GM19099 (cell line): ENCODE data around the gene LIPM.

Source experiments
- POLR2A ChIP-seq: IDR thresholded peaks from 3 replicates; pipeline ENCODE4 v1.6.1; 2011; ENCODE audit warnings: low read depth; ENCODE audit not compliant: insufficient read length; ENCODE audit errors: extremely low read depth

LIPM gene

GRCh38 chr10:88802523-88803285 is at the start of gene LIPM:
Gene LIPM (plus strand): TSS chr10:88802730. CDS start chr10:88802897, 167 bp downstream.
- no peak for TF ChIP-seq POLR2A

DNA sequence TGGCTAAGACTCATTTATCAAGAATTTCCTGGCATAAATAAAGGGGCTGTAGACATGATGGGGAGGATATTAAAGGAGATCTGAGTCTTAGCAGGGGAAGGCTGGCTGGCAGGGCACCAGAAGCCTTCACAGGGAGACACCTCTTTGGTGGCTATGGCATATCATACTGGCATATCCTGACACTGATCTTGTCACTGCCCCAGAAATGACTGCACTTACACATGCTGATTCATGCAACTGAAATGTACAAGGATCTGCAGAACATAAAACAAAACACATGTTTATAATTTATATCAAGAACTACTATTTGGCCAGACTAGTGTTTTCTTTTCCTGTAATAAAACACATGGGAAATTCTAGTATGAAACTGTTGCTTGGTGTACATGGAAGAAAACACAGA is 48.2 kb upstream of the LIPM start:
- TF ChIP-seq POLR2A, result no peak

GRCh38 chr10:88755753-88756152 is 46.8 kb upstream of the LIPM start:
- no peak for TF ChIP-seq POLR2A

DNA sequence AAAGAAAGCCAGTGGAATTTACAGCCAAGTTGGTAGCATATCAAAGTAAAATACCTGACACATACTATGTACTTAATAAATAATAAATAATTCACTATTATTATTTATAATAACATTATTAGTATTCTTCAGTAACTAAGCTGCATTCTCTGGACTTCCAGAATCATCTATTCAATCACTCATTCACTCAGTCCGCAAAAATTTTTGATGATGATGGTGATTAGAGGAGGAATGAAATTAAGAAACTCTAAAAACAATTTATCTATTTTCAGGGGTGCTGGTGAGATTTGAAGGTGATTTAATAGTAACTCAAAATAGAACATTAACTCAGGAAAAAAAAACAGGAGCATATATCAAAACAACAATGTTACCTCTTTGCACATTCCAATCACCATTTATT is 45.9 kb upstream of the LIPM start:
- no peak for TF ChIP-seq POLR2A

DNA sequence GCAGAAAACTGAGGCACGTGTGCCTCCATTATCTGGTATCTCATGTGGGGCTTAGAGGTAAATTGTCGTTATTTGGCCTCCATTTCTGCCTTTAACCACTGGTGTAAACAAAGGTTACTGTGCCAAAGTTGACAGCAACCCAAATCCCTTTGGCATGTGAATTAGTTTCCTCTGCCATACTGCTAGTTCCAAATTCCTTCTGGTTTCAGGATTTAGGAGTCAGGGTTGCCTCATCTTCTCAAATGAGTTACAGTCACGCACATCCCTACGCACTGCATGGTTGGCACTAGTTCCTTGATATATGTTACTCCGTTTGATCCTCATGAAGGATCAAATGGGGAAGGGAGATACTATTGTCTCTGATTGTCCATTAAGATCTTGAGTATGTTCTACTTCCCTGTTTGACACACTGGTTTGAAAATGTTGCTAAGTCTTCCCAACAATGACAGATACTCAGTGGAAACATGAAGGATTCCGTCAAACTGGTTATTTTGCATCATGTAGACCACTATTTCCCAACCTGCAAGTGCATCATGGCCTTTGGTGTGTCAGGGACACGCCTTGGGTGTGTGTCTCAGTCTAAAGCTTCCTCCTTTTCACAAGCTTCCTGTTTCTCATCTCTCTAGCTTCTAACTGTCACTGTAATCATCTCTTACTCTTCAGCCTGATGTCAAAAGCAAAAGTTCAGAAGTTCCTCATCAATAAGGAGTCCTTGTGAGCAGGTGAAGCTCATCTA is 43.0 kb upstream of the LIPM start, which contains the start of gene LIPN:
LIPN (plus strand) TSS at position 655 of the 736 bp plus-strand sequence. CDS start 1,386 bp downstream, outside the sequence.
- TF ChIP-seq POLR2A, result no peak

GRCh38 chr10:88762906-88763305 is 39.6 kb upstream of the LIPM start:
- TF ChIP-seq POLR2A, result no peak

- no peak for TF ChIP-seq POLR2A
These were observed 39.1 kb upstream of the LIPM start for GRCh38 chr10:88763441-88763840.

DNA sequence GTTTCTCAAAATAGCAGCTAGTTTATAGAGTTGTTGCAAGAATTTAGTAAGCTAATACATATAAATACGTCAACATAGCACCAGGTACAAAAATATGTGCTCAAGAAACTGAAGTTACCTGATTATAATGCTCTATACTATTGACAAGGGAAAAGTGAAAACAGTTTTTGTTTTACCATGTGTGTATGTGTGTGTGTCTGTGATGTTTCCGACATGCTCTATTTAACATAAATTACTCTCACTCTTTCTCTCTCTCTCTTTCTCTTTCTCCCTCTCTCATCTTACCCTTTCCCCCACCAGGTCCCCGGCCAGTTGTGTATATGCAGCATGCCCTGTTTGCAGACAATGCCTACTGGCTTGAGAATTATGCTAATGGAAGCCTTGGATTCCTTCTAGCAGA is 38.4 kb upstream of the LIPM start:
- TF ChIP-seq POLR2A, result no peak

DNA sequence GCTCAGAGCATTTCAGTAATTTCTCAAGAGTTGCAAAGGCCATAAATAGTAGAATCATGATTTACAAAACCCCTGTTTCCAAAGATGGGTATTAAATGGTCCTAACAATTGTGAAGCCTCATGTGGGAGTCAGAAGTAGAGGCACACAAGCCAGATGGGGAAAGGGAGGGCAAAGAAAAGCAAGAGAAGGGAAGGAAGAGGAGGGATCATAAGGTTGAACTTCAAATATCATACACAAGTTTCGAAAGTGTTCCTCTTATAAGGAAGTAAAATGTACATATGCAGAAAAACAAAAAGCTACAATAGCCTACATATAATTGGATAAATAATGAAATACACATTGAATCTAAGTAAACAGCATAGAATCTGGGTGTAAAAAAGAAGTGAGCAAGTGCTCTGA is 36.7 kb upstream of the LIPM start:
- TF ChIP-seq POLR2A, result no peak

DNA sequence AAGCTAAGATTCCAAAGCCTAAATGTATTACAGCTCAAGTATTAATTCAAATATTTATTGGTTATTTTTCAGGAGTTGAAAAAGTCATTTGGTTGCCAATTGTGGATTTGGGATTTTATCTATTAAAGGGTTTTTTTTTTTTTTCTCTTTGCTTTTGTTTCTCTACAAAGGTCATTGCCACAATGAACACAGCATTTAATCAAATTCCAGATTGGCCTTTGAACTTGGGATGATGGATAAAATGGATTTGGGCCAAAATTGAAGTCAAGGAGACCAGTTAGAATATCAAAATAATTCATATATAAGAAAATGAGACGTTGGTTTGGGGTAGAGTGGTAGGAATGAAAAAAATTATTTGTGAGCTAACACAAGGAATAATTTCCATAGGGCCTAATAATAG is 33.1 kb upstream of the LIPM start:
- TF ChIP-seq POLR2A, result no peak

GRCh38 chr10:88781206-88781605 is 21.3 kb upstream of the LIPM start:
- TF ChIP-seq POLR2A, result no peak

- no peak for TF ChIP-seq POLR2A
These were observed 20.3 kb upstream of the LIPM start for GRCh38 chr10:88782222-88782621.

- TF ChIP-seq POLR2A, result no peak
These were observed 18.8 kb upstream of the LIPM start for GRCh38 chr10:88783724-88784123.

DNA sequence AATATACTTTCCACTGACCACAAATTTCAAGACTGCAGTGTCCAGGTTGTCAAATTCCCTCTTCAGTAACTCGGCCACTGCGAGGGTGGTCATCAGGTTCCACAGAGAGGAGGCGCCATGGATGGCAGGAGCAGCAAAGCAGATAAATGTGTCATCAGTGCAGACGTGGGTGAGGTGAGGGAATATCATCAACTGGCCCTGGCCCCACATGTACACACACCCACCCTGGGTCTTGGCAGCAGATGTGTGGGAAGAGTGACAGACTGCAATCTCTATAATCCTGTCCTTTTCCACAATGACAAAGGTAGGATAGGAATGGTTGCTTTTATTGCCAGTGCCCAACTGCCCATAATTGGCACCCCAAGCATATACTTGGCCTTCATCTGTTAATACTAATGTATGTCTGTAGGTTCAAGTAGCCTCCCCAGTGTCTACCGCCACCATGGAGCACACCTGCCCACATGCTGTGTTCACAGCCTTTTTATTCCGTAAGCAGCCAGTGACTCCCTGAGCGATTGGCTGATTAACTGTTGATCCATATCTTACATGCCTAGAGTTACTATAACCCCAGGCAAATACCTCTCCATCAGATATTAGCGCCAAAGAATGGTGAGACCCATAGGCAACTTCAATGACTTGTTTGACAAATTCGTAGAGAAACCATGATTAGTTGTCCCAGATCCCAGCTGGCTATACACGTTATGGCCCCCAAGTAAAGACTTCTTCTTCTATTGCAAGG is 16.3 kb upstream of the LIPM start:
- TF ChIP-seq POLR2A, result no peak

DNA sequence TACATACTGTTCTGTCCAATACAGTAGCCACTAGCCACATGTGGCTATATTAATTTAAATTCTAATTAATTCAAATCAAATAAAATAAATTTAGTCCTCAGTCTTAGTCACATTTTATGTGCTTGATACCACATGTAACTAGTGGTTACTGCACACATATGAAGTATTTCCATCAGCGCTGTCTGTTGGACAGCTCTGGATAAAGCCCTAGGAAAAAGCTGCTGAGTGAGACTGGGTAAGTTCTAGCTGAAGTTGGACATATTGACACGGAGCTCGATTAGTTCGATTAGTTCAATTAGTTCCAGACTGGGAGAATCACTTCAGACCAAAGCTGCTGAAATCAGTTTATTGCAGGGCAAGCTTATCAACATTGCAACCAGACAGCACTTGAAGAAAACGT is 15.1 kb upstream of the LIPM start:
- no peak for TF ChIP-seq POLR2A
